Mucosa of rectum (tissue), 2 donors: Measurements from ENCODE around the gene SMS.
"Not testable (repeated sequence)": the region's sequence is repeated elsewhere in the genome, so short reads cannot be mapped to it uniquely, and the experiment has no call there.

ENCODE experiments used
- H3K27ac ChIP-seq, 2 donors: one replicate each; pipeline ENCODE4 v1.7.0; 2013; ENCODE audit warnings: inconsistent platforms in 2 of 2, low read depth in 2 of 2, low read length in 2 of 2
- H3K27me3 ChIP-seq, 2 donors: one replicate each; pipeline ENCODE4 v1.7.0; 2013; ENCODE audit warnings: low read length in 2 of 2; ENCODE audit not compliant: control insufficient read depth in 2 of 2, insufficient read depth in 2 of 2
- H3K36me3 ChIP-seq, 2 donors: one replicate each; pipeline ENCODE4 v1.7.0; 2013; ENCODE audit warnings: low read length in 2 of 2; ENCODE audit not compliant: control insufficient read depth in 2 of 2, insufficient read depth in 2 of 2
- H3K4me1 ChIP-seq, 2 donors: one replicate each; pipeline ENCODE4 v1.7.0; 2013; ENCODE audit warnings: low read length in 2 of 2, mild to moderate bottlenecking in 1 of 2; ENCODE audit not compliant: control insufficient read depth in 2 of 2, insufficient read depth in 2 of 2
- H3K4me3 ChIP-seq, 2 donors: one replicate each; pipeline ENCODE4 v1.7.0; 2013; ENCODE audit warnings: low read length in 2 of 2
- H3K9ac ChIP-seq, 2 donors: one replicate each; pipeline ENCODE4 v1.7.0; 2013; ENCODE audit warnings: low read length in 2 of 2, low read depth in 1 of 2, mild to moderate bottlenecking in 1 of 2
- H3K9me3 ChIP-seq, 2 donors: one replicate each; pipeline ENCODE4 v1.7.0; 2013; ENCODE audit warnings: low read length in 2 of 2; ENCODE audit not compliant: control insufficient read depth in 2 of 2
- donor health status: healthy.
- donor health status: Normal muscosa, but diverticular disease.

SMS gene

GRCh38 chrX:21948897-21949578 lies 8.5 kb downstream of the SMS start:
- H3K4me3 ChIP-seq: no peak overlapping the region

GRCh38 chrX:21949689-21950088 lies 9.2 kb downstream of the SMS start:
- no peak overlapping the region for H3K4me3 ChIP-seq
- H3K9me3 ChIP-seq: no peaks in the 10 kb centered on the region
- no peaks in the 10 kb centered on the region for H3K27me3 ChIP-seq
- H3K4me1 ChIP-seq: peaks cover 3 to 7% of the 10 kb centered on the region in 2 donors
- no peaks in the 10 kb centered on the region for H3K36me3 ChIP-seq
- no peak overlapping the region for H3K27ac ChIP-seq
- no peak overlapping the region for H3K9ac ChIP-seq

More at GRCh38 chrX:21948897-21949578, 8.5 kb downstream of the SMS start:
- no peak overlapping the region for H3K9ac ChIP-seq
- peaks cover 3 to 7% of the 10 kb centered on the region in 2 donors for H3K4me1 ChIP-seq
- no peaks in the 10 kb centered on the region for H3K27me3 ChIP-seq
- H3K36me3 ChIP-seq: no peaks in the 10 kb centered on the region
- H3K27ac ChIP-seq: no peak overlapping the region
- H3K9me3 ChIP-seq: no peaks in the 10 kb centered on the region

DNA sequence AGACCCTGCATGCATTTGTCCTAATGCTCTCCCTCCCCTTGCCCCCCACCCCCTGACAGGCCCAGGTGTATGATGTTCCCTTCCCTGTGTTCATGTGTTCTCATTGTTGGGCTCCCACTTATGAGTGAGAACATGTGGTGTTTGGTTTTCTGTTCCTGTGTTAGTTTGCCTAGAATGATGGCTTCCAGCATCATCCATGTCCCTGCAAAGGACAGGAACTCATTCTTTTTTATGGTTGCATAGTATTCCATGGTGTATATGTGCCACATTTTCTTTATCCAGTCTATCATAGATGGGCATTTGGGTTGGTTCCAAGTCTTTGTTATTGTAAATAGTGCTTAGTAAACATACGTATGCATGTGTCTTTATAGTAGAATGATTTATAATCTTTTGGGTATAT lies 10.0 kb downstream of the SMS start:
- not testable (repeated sequence) for H3K27me3 ChIP-seq, H3K4me3 ChIP-seq, H3K4me1 ChIP-seq, H3K9ac ChIP-seq, H3K27ac ChIP-seq, H3K36me3 ChIP-seq, H3K9me3 ChIP-seq

- no peaks in the 10 kb centered on the region for H3K27me3 ChIP-seq
- H3K9ac ChIP-seq: no peak overlapping the region
- H3K36me3 ChIP-seq: no peaks in the 10 kb centered on the region
- H3K27ac ChIP-seq: no peak overlapping the region
- no peaks in the 10 kb centered on the region for H3K9me3 ChIP-seq
- no peak overlapping the region for H3K4me3 ChIP-seq
- H3K4me1 ChIP-seq: peaks cover 0 to 3% of the 10 kb centered on the region in 2 donors
Observed at GRCh38 chrX:21952624-21953023, 12.1 kb downstream of the SMS start.

DNA sequence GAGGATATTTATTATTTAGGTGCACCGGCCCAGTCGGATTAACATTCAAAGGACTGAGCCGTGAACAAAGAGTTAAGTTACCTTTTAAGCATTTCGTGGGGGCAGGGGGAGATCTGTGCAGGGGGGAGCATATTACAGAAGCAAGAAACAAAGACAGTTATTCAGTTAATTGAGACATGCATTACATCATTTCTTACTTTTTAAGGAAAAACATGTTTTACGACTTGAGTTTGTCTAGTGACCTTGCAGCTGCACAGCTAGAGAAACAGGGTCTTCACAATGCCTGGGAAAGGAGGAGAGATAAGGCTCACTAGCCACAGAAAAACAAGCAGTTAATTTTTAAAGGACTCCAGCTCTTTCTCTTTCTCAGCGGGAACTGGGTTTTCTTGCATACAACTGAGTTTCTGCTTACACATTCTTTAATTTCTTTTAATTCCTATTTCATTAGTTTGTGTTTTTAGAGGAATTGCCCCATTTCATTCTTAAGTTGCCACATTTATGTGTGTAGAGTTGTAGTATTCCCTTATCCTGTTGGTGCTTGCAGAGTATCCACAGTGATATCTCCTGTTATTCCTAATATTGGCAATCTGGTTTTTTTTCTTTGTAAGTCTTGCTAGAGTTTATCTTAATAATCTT lies 12.8 kb downstream of the SMS start:
- not testable (repeated sequence) for H3K9ac ChIP-seq, H3K27ac ChIP-seq, H3K9me3 ChIP-seq, H3K36me3 ChIP-seq, H3K27me3 ChIP-seq, H3K4me1 ChIP-seq, H3K4me3 ChIP-seq

DNA sequence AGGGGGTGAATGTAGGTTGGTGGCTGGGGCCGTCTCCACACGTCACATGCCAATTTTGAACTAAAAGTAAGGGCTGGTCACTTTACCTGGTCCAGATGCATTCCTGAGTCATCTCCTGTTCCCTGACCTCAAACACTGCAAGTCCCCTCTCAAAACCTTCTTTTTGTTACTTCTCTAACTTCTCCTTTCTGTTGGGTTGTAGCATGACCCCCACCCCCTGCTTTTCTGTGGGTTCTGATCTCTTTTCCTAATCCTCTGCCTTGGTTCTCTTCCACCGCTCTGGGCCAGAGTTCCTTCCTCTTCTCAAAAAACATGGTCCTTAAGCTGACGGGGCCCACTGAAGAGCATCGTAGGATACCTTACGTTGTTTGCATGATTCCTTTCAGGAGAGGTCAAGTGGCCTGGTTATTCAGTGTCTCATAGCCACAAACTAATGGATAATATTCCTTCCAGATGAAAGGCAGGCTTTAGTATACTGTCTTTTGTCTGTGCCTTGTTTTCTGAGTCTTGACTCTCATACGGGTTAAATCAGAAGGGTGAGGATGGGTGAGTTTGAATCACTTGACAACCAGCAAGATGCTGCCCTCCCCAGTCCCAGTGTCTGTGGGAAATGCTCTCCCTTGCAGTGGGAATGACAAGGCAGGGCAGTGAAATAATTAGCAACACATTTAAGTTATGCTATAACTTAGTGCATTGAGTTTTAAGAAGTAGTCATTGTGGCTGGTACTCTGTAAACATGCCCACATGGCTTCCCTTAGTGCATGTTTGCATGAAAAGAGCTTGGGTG lies 15.1 kb downstream of the SMS start:
- H3K4me3 ChIP-seq: no peak overlapping the region
- no peaks in the 10 kb centered on the region for H3K9me3 ChIP-seq
- H3K27ac ChIP-seq: no peak overlapping the region
- no peak overlapping the region for H3K9ac ChIP-seq
- H3K27me3 ChIP-seq: no peaks in the 10 kb centered on the region
- no peaks in the 10 kb centered on the region for H3K4me1 ChIP-seq
- no peaks in the 10 kb centered on the region for H3K36me3 ChIP-seq

DNA sequence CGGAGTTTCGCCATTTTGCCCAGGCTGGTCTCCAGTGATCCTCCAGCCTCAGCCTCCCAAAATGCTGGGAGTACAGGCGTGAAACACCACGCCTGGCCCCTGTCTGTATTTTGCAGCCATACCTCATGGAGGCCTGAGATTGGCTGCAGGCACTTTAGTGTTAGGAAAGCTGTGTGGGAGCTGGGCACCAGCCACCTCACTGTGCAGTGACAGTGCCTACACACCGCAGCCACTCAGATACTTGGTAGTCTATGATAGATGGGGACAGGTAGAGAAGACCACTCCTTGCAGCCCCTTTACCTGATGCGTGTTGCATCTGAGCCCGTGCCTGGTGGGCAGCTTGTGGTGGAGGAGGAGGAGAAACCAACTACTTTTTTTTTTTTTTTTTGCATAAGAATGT lies 16.3 kb downstream of the SMS start:
- H3K9me3 ChIP-seq: no peaks in the 10 kb centered on the region

DNA sequence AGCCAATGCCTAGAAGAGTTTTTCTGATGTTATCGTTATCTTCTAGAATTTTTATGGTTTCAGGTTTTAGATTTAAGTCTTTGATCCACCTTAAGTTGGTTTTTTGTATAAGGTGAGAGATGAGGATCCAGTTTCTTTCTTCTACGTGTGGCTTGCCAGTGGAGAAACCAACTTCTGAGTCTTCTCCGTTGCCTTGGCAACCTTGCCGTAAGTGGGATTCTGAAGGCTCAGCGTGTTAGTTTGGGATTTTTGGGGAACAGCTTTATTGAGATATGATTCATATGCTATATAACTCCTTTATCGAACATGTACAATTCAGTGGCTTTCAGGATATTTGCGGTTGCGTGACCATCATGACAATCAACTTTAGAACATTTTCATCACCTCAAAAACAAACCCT lies 17.7 kb downstream of the SMS start:
- Histone ChIP-seq H3K36me3 (no peaks in the 10 kb centered on the region), H3K4me3 (no peak overlapping the region), H3K9ac (no peak overlapping the region), H3K27ac (no peak overlapping the region), H3K4me1 (no peaks in the 10 kb centered on the region), H3K27me3 (no peaks in the 10 kb centered on the region), H3K9me3 (no peaks in the 10 kb centered on the region)

More for the DNA sequence above, 16.3 kb downstream of the SMS start:
- no peak overlapping the region for H3K9ac ChIP-seq
- no peaks in the 10 kb centered on the region for H3K27me3 ChIP-seq
- no peaks in the 10 kb centered on the region for H3K36me3 ChIP-seq
- no peak overlapping the region for H3K27ac ChIP-seq
- no peaks in the 10 kb centered on the region for H3K4me1 ChIP-seq
- no peak overlapping the region for H3K4me3 ChIP-seq

DNA sequence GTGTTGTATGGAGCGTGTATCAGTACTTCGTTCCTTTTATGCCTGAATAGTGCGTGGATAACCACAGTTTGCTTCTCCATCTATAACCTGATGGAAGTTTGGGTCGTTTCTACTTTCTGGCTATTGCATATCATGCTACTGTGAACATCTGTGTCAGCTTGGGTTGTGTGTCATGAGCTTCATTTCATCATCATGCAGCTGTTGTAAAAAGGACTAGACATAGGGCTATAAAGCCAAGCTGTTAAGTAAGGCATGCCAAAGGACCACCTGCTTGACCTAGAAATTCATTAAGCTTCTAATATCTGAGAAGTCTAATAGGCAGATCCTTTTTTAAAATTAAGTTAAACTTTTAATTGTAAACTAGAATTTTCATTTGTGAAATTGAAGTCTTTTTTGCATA lies 18.4 kb downstream of the SMS start:
- H3K27me3 ChIP-seq: no peaks in the 10 kb centered on the region
- no peak overlapping the region for H3K4me3 ChIP-seq
- no peaks in the 10 kb centered on the region for H3K9me3 ChIP-seq
- no peaks in the 10 kb centered on the region for H3K4me1 ChIP-seq
- H3K27ac ChIP-seq: no peak overlapping the region
- no peaks in the 10 kb centered on the region for H3K36me3 ChIP-seq
- no peak overlapping the region for H3K9ac ChIP-seq

- H3K36me3 ChIP-seq: no peaks in the 10 kb centered on the region
- H3K4me3 ChIP-seq: no peak overlapping the region
- no peak overlapping the region for H3K27ac ChIP-seq
- no peak overlapping the region for H3K9ac ChIP-seq
- H3K27me3 ChIP-seq: no peaks in the 10 kb centered on the region
- no peaks in the 10 kb centered on the region for H3K9me3 ChIP-seq
- H3K4me1 ChIP-seq: no peaks in the 10 kb centered on the region
Observed at GRCh38 chrX:21959362-21960051, 19.0 kb downstream of the SMS start.
